Duodenal mucosa (tissue), 2 donors: ENCODE data around the gene ZNF791.

Experiments used
- H3K27ac ChIP-seq: one replicate; pipeline ENCODE4 v1.7.0; 2013; ENCODE audit warnings: low read depth, low read length
- H3K27me3 ChIP-seq, 2 donors: one replicate each; pipeline ENCODE4 v1.7.0; 2013; ENCODE audit warnings: low read length in 2 of 2, control low read depth in 1 of 2; ENCODE audit not compliant: insufficient read depth in 2 of 2, control insufficient read depth in 1 of 2
- H3K36me3 ChIP-seq, 2 donors: one replicate each; pipeline ENCODE4 v1.7.0; 2013; ENCODE audit warnings: low read length in 2 of 2, control low read depth in 1 of 2; ENCODE audit not compliant: insufficient read depth in 2 of 2, control insufficient read depth in 1 of 2
- H3K4me1 ChIP-seq, 2 donors: one replicate each; pipeline ENCODE4 v1.7.0; 2013; ENCODE audit warnings: low read length in 2 of 2, control low read depth in 1 of 2; ENCODE audit not compliant: insufficient read depth in 2 of 2, control insufficient read depth in 1 of 2
- H3K4me3 ChIP-seq, 2 donors: one replicate each; pipeline ENCODE4 v1.7.0; 2013; ENCODE audit warnings: low read length in 2 of 2, low read depth in 1 of 2
- H3K9ac ChIP-seq, 2 donors: one replicate each; pipeline ENCODE4 v1.7.0; 2013; ENCODE audit warnings: low read length in 2 of 2, low read depth in 1 of 2
- H3K9me3 ChIP-seq, 2 donors: one replicate each; pipeline ENCODE4 v1.7.0; 2013; ENCODE audit warnings: low read length in 2 of 2, control low read depth in 1 of 2; ENCODE audit not compliant: control insufficient read depth in 1 of 2

The ZNF791 gene

DNA sequence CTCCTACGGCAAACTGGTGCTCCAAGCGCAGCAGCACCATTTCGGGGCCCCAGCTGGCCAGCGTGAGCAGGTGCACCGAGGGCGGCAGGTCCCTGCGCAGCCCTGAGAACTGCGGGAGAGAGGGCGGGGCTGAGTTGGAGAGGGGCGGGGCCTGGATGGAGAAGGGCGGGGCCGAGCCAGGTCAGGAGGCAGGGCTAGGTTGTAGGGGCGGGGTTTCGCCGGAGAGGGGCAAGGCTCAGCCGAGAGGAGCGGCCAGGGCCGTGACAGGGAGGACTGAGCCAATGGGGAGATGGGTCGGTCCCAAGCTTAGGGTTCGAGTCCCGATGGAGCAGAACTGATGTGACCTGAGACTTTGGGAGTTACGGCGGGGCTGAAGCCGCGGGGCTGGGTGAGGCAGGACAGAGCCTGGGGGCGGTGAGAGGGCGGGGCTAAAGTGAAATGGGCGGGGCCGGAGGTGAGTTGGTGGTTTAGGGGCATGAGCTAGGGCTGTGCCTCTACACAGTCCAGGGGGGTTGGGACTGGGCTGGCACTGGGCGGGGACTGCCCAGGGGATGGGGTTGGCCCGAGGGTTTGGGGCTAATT lies 36.9 kb downstream of the ZNF791 start:
- peaks cover 5% of the 10 kb centered on the region in 2 donors for H3K4me1 ChIP-seq
- H3K9me3 ChIP-seq = no peaks in the 10 kb centered on the region
- H3K4me3 ChIP-seq = peak overlapping the region; percentile 51 to 66
- no peak overlapping the region for H3K27ac ChIP-seq
- H3K36me3 ChIP-seq = peaks cover 0 to 5% of the 10 kb centered on the region in 2 donors
- H3K9ac ChIP-seq = no peak overlapping the region
- H3K27me3 ChIP-seq = no peaks in the 10 kb centered on the region

DNA sequence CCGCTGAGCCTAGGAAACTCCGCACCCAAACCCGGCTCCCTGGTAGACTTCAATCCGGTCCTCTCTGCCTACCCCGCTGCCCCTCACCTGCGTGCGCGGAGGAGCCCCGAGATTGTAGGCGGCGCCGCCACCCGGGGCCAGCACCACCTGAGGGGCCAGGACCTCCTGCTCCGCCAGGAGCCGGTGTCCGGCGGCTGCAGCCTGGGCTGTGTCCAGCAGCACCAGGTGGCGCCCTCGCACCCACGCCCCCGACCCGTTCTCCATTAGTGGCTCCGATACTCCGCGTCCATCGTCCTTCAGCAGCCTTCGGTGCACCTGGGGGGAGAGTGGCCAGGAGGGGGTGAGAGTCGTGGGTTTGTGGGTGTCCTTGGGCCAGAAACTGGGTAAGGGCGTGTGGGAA lies 37.4 kb downstream of the ZNF791 start:
- Histone ChIP-seq H3K9ac (no peak overlapping the region), H3K27me3 (no peaks in the 10 kb centered on the region), H3K4me3 (peak overlapping the region; percentile 40 to 66), H3K9me3 (no peaks in the 10 kb centered on the region), H3K4me1 (peaks cover 5% of the 10 kb centered on the region in 2 donors), H3K36me3 (peaks cover 0 to 5% of the 10 kb centered on the region in 2 donors), H3K27ac (no peak overlapping the region)

DNA sequence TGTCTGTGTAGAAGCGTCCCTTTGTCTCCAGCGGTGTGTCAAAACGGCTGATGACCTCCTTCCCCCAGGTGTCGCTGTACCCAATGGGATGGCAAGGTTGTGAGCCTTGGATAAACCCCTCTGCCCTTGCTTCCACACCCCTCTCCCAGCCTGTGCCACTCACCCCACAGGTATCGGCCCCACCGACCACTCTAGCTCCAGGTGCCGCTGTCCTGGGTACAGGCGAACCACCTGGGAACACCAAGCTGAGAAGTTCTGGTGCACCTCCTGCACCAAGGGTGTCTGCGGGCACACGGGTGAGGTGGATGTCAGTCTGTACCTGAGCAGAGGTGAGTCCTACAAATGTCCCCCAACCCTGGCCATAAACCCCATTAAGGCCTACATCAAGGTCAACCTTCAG lies 39.2 kb downstream of the ZNF791 start:
- Histone ChIP-seq H3K27ac (no peak overlapping the region), H3K9ac (no peak overlapping the region), H3K4me3 (no peak overlapping the region), H3K9me3 (no peaks in the 10 kb centered on the region), H3K27me3 (no peaks in the 10 kb centered on the region), H3K4me1 (peaks cover 5% of the 10 kb centered on the region in 2 donors), H3K36me3 (peaks cover 0 to 8% of the 10 kb centered on the region in 2 donors)

- Histone ChIP-seq H3K27ac (no peak overlapping the region), H3K4me3 (no peak overlapping the region), H3K9me3 (no peaks in the 10 kb centered on the region), H3K4me1 (peaks cover 5% of the 10 kb centered on the region in 2 donors), H3K27me3 (no peaks in the 10 kb centered on the region), H3K9ac (no peak overlapping the region), H3K36me3 (peaks cover 3 to 27% of the 10 kb centered on the region in 2 donors)
Measured at GRCh38 chr19:12652219-12652618, 41.5 kb downstream of the ZNF791 start.

DNA sequence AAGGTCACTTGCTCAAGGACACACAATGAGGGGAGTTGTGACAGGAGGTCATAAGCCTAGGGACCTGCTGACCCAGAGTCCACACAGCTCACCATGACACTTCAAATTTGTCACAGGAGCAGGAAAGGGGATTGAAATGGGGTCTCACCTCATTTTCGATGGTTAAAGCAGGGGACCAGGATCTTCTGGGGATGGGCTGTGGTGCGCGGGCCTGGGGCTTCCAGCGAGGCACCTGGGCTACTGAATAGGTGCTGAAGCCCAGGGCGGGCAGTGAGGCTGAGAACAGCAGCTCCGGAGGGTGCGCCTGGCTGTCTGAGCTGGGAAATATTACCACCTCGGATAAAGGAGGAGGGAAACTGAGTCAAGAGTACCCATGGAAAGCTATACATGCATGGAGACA lies 44.8 kb downstream of the ZNF791 start:
- Histone ChIP-seq H3K4me3 (no peak overlapping the region), H3K36me3 (peaks cover 3 to 36% of the 10 kb centered on the region in 2 donors), H3K27me3 (no peaks in the 10 kb centered on the region), H3K4me1 (no peaks in the 10 kb centered on the region), H3K27ac (no peak overlapping the region), H3K9ac (no peak overlapping the region), H3K9me3 (no peaks in the 10 kb centered on the region)

GRCh38 chr19:12656899-12657571 lies 46.3 kb downstream of the ZNF791 start:
- no peak overlapping the region for H3K9ac ChIP-seq
- no peaks in the 10 kb centered on the region for H3K4me1 ChIP-seq
- no peak overlapping the region for H3K27ac ChIP-seq
- no peak overlapping the region for H3K4me3 ChIP-seq
- no peaks in the 10 kb centered on the region for H3K27me3 ChIP-seq
- H3K36me3 ChIP-seq = peaks cover 3 to 43% of the 10 kb centered on the region in 2 donors
- no peaks in the 10 kb centered on the region for H3K9me3 ChIP-seq

DNA sequence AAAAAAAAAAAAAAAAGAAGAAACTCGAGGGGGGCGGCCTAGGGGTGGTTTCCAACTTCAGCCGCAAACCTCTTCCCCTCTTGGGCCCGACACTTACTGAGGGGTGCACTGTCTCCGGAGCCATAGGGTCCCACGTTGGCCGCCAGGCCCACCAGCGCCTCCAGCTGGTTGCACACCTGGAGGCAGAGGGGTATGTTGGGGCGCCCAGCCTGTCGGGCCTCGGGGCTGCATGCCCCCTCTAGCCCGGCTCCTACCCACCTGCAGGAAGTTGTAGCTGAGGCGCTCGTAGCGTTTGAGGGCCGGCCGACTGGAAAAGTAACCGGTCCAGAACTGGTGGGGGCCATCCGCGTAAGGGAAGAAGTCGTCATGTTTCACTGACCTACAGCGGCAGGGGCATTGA lies 47.2 kb downstream of the ZNF791 start:
- Histone ChIP-seq H3K36me3 (peaks cover 3 to 42% of the 10 kb centered on the region in 2 donors), H3K9me3 (no peaks in the 10 kb centered on the region), H3K4me3 (no peak overlapping the region), H3K27me3 (no peaks in the 10 kb centered on the region), H3K27ac (no peak overlapping the region), H3K4me1 (no peaks in the 10 kb centered on the region), H3K9ac (no peak overlapping the region)

- Histone ChIP-seq H3K4me3 (no peak overlapping the region), H3K27me3 (no peaks in the 10 kb centered on the region), H3K27ac (no peak overlapping the region), H3K9me3 (no peaks in the 10 kb centered on the region), H3K36me3 (peaks cover 3 to 35% of the 10 kb centered on the region in 2 donors), H3K4me1 (peaks cover 7 to 17% of the 10 kb centered on the region in 2 donors), H3K9ac (no peak overlapping the region)
Measured at GRCh38 chr19:12660980-12661379, 50.3 kb downstream of the ZNF791 start.

DNA sequence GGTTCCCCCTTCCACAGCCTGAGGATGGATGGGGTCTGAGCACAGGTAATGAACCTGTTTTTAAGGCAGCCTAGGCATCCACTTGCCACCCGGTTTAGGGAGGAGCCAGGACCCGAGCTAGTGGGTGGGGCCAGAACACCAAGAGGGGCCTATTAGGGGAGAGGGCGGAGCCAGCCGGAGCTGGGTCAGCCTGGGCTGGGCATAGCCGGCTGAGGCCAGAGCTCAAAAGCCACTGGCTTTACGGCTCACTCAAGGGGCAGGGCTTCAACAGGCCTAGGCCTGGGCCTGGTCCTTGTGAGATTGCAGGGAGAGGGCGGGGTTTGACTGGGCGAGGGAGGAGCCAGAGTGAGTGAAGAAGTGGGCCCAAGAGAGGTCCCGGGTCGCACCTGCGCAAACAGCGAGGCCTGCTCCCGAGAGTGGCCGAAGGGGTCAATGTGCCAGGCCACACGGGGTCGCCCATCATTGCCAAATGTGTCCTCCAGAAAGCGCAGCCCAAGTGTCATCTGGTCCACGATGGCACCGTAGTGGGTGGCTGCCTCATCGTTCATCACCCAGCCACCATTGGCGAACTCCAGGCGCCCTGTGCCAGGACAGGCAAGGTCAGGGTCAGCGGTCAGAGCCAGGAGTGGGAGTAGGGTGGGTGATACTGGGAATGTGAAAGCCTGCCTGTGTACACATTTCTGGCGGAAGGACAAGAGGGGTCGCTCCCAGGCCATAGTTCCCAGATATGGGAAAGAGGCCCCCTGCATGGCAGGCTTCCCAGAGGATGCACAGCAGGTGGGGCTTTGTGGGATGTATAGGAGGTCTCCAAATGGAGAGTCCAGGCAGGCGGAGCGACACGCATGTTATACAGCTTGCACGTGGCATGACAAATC lies 53.9 kb downstream of the ZNF791 start:
- Histone ChIP-seq H3K4me3 (no peak overlapping the region), H3K4me1 (peaks cover 29 to 42% of the 10 kb centered on the region in 2 donors), H3K9me3 (no peaks in the 10 kb centered on the region), H3K36me3 (peaks cover 4 to 26% of the 10 kb centered on the region in 2 donors), H3K27me3 (no peaks in the 10 kb centered on the region), H3K27ac (no peak overlapping the region), H3K9ac (no peak overlapping the region)

DNA sequence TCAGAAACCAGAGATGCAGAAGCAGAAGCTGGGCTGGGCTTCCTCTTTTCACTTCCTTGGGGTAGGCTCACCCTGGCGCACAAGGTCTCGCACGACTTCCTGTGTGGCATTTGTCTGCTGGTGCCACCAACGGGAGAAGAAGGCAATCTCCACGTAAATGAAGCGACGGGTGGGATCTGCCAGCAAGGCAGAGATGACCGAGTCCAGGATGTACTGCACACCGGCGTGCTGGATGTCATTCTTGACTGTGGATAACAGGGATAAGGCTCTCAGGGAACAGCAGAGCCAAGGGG lies 54.5 kb downstream of the ZNF791 start:
- peak overlapping the region; percentile 90 to 92 for H3K4me3 ChIP-seq
- H3K36me3 ChIP-seq = peaks cover 4 to 22% of the 10 kb centered on the region in 2 donors
- H3K9ac ChIP-seq = peak overlapping the region; percentile 13 to 90
- H3K9me3 ChIP-seq = no peaks in the 10 kb centered on the region
- H3K4me1 ChIP-seq = peaks cover 32 to 45% of the 10 kb centered on the region in 2 donors
- H3K27ac ChIP-seq = no peak overlapping the region
- no peaks in the 10 kb centered on the region for H3K27me3 ChIP-seq
